SHP77 treated with DMSO at 0.1 percent for 48 hours (cell line): ENCODE results near the gene SDCBP2.
"Not testable (repeated sequence)": the region's sequence is repeated elsewhere in the genome, so short reads cannot be mapped to it uniquely, and the experiment has no call there.

ENCODE experiments used
- DNase-seq: peaks from one replicate; lab custom pipeline; 2025; lab: John Stamatoyannopoulos, UW

The SDCBP2 gene

GRCh38 chr20:1360094-1360846 lies 31.3 kb upstream of the SDCBP2 start:
- DNase-seq = no peak

GRCh38 chr20:1357921-1358671 lies 29.2 kb upstream of the SDCBP2 start:
- DNase-seq = no peak

- DNase-seq = no peak
Observed at GRCh38 chr20:1353956-1354355, 25.0 kb upstream of the SDCBP2 start.

GRCh38 chr20:1346315-1346969 lies 17.5 kb upstream of the SDCBP2 start:
- DNase-seq = no peak

GRCh38 chr20:1345756-1346093 lies 16.8 kb upstream of the SDCBP2 start:
- no peak for DNase-seq

GRCh38 chr20:1345030-1345755 lies 16.3 kb upstream of the SDCBP2 start:
- DNase-seq = no peak

GRCh38 chr20:1343446-1344124 lies 14.6 kb upstream of the SDCBP2 start:
- DNase-seq = not testable (repeated sequence)

GRCh38 chr20:1341561-1342265 lies 12.8 kb upstream of the SDCBP2 start:
- DNase-seq = no peak

GRCh38 chr20:1338801-1339200 lies 9.9 kb upstream of the SDCBP2 start:
- DNase-seq = no peak

GRCh38 chr20:1338096-1338495 lies 9.2 kb upstream of the SDCBP2 start:
- no peak for DNase-seq

GRCh38 chr20:1337441-1337840 lies 8.5 kb upstream of the SDCBP2 start:
- DNase-seq = no peak

- DNase-seq = no peak
Observed at GRCh38 chr20:1336699-1337367, 7.9 kb upstream of the SDCBP2 start.

- no peak for DNase-seq
Observed at GRCh38 chr20:1335961-1336698, 7.2 kb upstream of the SDCBP2 start.

GRCh38 chr20:1334761-1335160 lies 5.8 kb upstream of the SDCBP2 start:
- no peak for DNase-seq

GRCh38 chr20:1334370-1334731 lies 5.4 kb upstream of the SDCBP2 start:
- DNase-seq = no peak

- DNase-seq = no peak
Observed at GRCh38 chr20:1333462-1334369, 4.8 kb upstream of the SDCBP2 start.

GRCh38 chr20:1332749-1333300 lies 3.9 kb upstream of the SDCBP2 start:
- no peak for DNase-seq

GRCh38 chr20:1331801-1332453 lies 3.0 kb upstream of the SDCBP2 start:
- DNase-seq = no peak
